Endodermal cell (in vitro differentiated cells): Measurements from ENCODE around the gene VGF. TPM values are rescaled to one million over a fixed set of nuclear protein-coding genes. Genes with fewer than 3 reads are reported as not detected.

Source experiments
- DNase-seq: peaks from one replicate; pipeline ENCODE4 v3.0.0-alpha.2; 2017
- H3K27ac ChIP-seq: 2 replicates; pipeline ENCODE4 v1.5.1; 2013; ENCODE audit warnings: mild to moderate bottlenecking, low read depth, low read length, moderate library complexity
- H3K27me3 ChIP-seq: 2 replicates; pipeline ENCODE4 v1.6.1; 2013; ENCODE audit warnings: mild to moderate bottlenecking, low read length, moderate library complexity; ENCODE audit not compliant: insufficient read depth, control insufficient read depth, poor library complexity, severe bottlenecking
- H3K36me3 ChIP-seq: 2 replicates; pipeline ENCODE4 v1.7.0; 2013; ENCODE audit warnings: mild to moderate bottlenecking, low read length, moderate library complexity; ENCODE audit not compliant: control insufficient read depth, insufficient read depth
- H3K4me1 ChIP-seq: one replicate; pipeline ENCODE4 v1.7.0; 2013; ENCODE audit warnings: low read length; ENCODE audit not compliant: control insufficient read depth, insufficient read depth
- H3K4me3 ChIP-seq: 2 replicates; pipeline ENCODE4 v1.5.1; 2013; ENCODE audit warnings: mild to moderate bottlenecking, low read length, moderate library complexity
- H3K9ac ChIP-seq: 2 replicates; pipeline ENCODE4 v1.6.1; 2013; ENCODE audit warnings: mild to moderate bottlenecking, low read length, moderate library complexity; ENCODE audit not compliant: poor library complexity, severe bottlenecking; ENCODE audit errors: extremely low read depth
- H3K9me3 ChIP-seq: 2 replicates; pipeline ENCODE4 v1.6.1; 2013; ENCODE audit warnings: mild to moderate bottlenecking, low read length, moderate library complexity; ENCODE audit not compliant: control insufficient read depth
- H3K27ac Mint-ChIP-seq: 2 replicates; pipeline ENCODE4 v1.8.0; 2020; ENCODE audit warnings: mixed read lengths
- H3K27me3 Mint-ChIP-seq: 2 replicates; pipeline ENCODE4 v1.8.0; 2021; ENCODE audit warnings: mild to moderate bottlenecking, mixed read lengths; ENCODE audit not compliant: insufficient read depth
- H3K36me3 Mint-ChIP-seq: 2 replicates; pipeline ENCODE4 v1.8.0; 2020; ENCODE audit warnings: low read depth, mixed read lengths
- H3K4me1 Mint-ChIP-seq: 2 replicates; pipeline ENCODE4 v1.8.0; 2020; ENCODE audit warnings: mixed read lengths
- H3K4me3 Mint-ChIP-seq: 2 replicates; pipeline ENCODE4 v1.8.0; 2020; ENCODE audit warnings: mild to moderate bottlenecking, moderate library complexity, mixed read lengths
- H3K9me3 Mint-ChIP-seq: 2 replicates; pipeline ENCODE4 v1.8.0; 2020; ENCODE audit warnings: mild to moderate bottlenecking, mixed read lengths
- WGBS, 2 experiments: methylation state at CpG; one replicate each; pipeline versions ENCODE4 v1.1.5 to v1.1.7; 2013; ENCODE audit warnings: missing lambda C conversion rate in 2 of 2, mixed read lengths in 1 of 2; ENCODE audit not compliant: insufficient coverage in 1 of 2, insufficient read length in 1 of 2; 5-methylcytosine and 5-hydroxymethylcytosine counted together
- total RNA-seq, 2 donors: library from RNA; stranded (reverse); fragmentation: NEBNext Ultra II Directional in 1 of 2; extraction: Animal tissue kit (Norgen Biotek cat#: 25700) in 1 of 2; gene quantifications; 2 replicates in 1 of 2; 3 replicates in 1 of 2; pipeline ENCODE4 v1.2.1, GENCODE V29; 2021
- TF ChIP-seq, protein P1 (sequence below): fragments of 200-600 bp; sonication (generic); conservative IDR thresholded peaks from 2 replicates; pipeline ENCODE4 v1.5.0; 2021; ENCODE audit warnings: antibody characterized with exemption, mild to moderate bottlenecking

VGF gene
- total RNA-seq, 2 donors from 2014 or later = 2.8 TPM; not detected in 1

DNA sequence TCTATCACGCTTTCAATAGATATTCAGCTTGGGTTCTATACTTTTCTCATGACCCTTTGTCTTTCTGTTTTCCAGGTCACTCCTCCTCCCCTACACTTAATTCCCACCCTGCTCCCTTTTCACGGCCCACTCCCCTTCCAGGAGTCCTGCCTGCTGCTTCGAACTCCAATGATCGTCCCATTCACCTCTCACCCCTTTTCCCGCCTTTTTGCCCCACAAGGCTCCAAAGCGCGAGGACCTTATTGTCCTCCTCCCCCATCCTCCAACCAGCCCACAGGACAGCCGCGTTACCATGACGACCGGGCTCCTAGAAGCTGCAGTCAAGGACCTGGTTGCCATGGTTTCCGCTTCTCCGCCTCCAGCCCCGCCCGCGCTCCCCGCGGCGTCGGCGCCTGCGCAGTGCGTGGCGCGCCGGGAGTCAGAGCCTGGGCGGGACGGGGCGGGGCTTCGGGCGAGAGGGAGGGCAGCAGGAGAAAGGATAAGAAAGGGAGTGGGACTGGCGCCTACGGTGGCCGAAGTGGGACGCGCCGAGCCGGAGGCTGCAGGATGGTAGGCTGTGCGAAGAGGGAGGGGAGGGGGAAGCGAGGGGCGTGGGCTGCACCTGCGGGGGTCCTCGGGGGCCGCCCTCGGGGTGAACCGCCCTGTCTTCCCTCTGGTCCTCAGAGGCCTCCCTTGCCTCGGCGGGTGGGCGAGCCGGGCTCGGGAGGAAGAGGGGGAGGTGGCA, 11.2 kb downstream of the VGF start, which contains the start of gene AP1S1:
Gene AP1S1, plus strand, starts transcription at position 508 of the 724 bp plus-strand sequence. Its CDS starts 39 bp downstream, at position 547.
- Histone ChIP-seq H3K4me3 (peak within 1 kb of the TSS; percentile 84), H3K9ac (peak within 1 kb of the TSS; percentile 32), H3K27ac (no peak within 1 kb of the TSS), H3K36me3 (peaks cover 7% of the 10 kb centered on the region), H3K27me3 (no peaks in the 10 kb centered on the region), H3K4me1 (no peaks in the 10 kb centered on the region), H3K9me3 (no peaks in the 10 kb centered on the region)
- Mint-ChIP-seq H3K36me3 (peaks cover 10% of the 10 kb centered on the region), H3K4me1 (peaks cover 7% of the 10 kb centered on the region), H3K4me3 (peak within 1 kb of the TSS; percentile 71), H3K9me3 (peaks cover 3% of the 10 kb centered on the region), H3K27ac (no peak within 1 kb of the TSS), H3K27me3 (peaks cover 16% of the 10 kb centered on the region)
- peak; percentile 99 for DNase-seq
- 3 to 9% methylated on average over 12 to 51 of the region's 51 CpGs for WGBS, 2 experiments
- TF ChIP-seq, protein P1, sequence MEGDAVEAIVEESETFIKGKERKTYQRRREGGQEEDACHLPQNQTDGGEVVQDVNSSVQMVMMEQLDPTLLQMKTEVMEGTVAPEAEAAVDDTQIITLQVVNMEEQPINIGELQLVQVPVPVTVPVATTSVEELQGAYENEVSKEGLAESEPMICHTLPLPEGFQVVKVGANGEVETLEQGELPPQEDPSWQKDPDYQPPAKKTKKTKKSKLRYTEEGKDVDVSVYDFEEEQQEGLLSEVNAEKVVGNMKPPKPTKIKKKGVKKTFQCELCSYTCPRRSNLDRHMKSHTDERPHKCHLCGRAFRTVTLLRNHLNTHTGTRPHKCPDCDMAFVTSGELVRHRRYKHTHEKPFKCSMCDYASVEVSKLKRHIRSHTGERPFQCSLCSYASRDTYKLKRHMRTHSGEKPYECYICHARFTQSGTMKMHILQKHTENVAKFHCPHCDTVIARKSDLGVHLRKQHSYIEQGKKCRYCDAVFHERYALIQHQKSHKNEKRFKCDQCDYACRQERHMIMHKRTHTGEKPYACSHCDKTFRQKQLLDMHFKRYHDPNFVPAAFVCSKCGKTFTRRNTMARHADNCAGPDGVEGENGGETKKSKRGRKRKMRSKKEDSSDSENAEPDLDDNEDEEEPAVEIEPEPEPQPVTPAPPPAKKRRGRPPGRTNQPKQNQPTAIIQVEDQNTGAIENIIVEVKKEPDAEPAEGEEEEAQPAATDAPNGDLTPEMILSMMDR = no peak

DNA sequence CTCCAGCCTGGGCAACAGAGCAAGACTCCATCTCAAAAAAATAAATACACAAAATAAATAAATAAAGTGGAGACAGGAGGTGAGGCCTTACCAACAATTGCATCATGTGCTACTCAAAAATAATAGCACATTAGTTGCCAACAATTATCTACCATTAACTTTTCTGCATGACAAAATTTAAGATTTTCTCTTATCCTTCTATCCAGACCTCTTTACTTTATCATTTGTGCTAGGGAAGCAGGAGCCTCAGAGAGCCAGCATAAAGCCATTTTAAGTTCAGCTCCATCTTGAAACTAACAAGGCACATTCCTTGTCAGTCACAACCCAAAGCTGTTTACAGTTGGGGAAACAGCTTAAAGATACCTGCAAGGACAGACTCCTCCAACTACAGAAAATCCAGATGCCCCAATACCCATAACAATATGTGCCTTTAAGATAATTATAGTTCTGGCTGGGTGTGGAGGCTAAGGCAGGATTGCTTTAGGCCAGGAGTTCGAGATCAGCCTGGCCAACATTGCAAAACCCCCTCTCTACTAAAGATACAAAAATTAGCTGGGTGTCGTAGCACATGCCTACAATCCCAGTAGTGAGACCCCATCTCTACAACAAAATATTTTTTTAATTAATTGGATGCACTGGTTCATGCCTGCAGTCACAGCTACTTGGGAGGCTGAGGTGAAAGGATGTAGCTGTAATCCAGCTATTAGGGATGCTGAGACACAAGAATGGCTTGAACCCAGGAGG, 13.3 kb downstream of the VGF start:
- Histone ChIP-seq H3K4me3 (no peak overlapping the region), H3K36me3 (no peaks in the 10 kb centered on the region), H3K27ac (no peak overlapping the region), H3K27me3 (no peaks in the 10 kb centered on the region), H3K4me1 (no peaks in the 10 kb centered on the region), H3K9ac (no peak overlapping the region), H3K9me3 (no peaks in the 10 kb centered on the region)
- H3K36me3 Mint-ChIP-seq = peaks cover under 1% of the 10 kb centered on the region
- no peak overlapping the region for H3K4me3 Mint-ChIP-seq
- no peak overlapping the region for H3K27ac Mint-ChIP-seq
- peaks cover 17% of the 10 kb centered on the region for H3K27me3 Mint-ChIP-seq
- H3K9me3 Mint-ChIP-seq = peaks cover 3% of the 10 kb centered on the region
- 95% methylated on average over 2 of the region's 2 CpGs; no CpG with 5 or more reads in 1 of the 2 experiments for WGBS, 2 experiments
- DNase-seq = no peak
- peaks cover 7% of the 10 kb centered on the region for H3K4me1 Mint-ChIP-seq
- TF ChIP-seq, protein P1 = no peak

DNA sequence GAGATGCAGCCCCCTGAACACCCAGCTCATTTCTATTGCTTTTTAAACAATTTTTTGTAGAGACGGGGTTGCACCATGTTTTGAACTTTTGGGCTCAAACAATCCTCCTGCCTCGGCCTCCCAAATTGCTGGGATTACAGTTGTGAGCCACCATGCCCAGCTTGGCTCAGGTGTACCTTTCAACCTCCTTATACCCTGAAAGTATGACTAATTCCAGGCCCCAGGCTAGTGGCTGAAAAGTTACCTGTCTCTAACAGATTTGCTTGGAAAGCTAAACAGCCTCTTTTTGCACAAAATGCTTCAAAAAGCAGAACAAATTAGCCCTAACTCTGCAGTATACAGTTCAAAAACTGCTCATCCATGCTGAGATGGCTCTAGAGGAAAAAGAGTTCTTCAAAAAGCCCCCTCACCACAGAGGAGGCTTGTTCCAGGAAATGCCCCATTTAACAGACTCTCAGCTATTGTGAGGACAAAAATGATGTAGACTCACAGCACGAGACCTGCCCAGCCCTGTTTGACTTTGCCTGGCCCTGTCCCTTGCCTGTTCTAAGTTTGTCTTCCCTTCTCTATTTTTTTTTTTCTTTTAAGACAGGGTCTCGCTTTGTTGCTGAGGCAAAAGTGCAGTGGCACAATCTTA, 24.5 kb downstream of the VGF start:
- Mint-ChIP-seq H3K27me3 (peaks cover 9% of the 10 kb centered on the region), H3K27ac (no peak overlapping the region), H3K36me3 (no peaks in the 10 kb centered on the region), H3K9me3 (no peaks in the 10 kb centered on the region), H3K4me1 (peaks cover 6% of the 10 kb centered on the region), H3K4me3 (no peak overlapping the region)
- Histone ChIP-seq H3K9ac (no peak overlapping the region), H3K4me3 (no peak overlapping the region), H3K27ac (no peak overlapping the region), H3K9me3 (no peaks in the 10 kb centered on the region), H3K4me1 (no peaks in the 10 kb centered on the region), H3K27me3 (peaks cover 8% of the 10 kb centered on the region), H3K36me3 (no peaks in the 10 kb centered on the region)
- WGBS, 2 experiments = 88 to 93% methylated on average over 4 of the region's 4 CpGs
- TF ChIP-seq, protein P1 = no peak
- DNase-seq = no peak
